ENCODE data around the gene SLC2A1. TPM values are rescaled to one million over a fixed set of nuclear protein-coding genes. Genes with fewer than 3 reads are reported as not detected.

Gene SLC2A1
- total RNA-seq, 1 experiment from 2014 or later, result 245 TPM

DNA sequence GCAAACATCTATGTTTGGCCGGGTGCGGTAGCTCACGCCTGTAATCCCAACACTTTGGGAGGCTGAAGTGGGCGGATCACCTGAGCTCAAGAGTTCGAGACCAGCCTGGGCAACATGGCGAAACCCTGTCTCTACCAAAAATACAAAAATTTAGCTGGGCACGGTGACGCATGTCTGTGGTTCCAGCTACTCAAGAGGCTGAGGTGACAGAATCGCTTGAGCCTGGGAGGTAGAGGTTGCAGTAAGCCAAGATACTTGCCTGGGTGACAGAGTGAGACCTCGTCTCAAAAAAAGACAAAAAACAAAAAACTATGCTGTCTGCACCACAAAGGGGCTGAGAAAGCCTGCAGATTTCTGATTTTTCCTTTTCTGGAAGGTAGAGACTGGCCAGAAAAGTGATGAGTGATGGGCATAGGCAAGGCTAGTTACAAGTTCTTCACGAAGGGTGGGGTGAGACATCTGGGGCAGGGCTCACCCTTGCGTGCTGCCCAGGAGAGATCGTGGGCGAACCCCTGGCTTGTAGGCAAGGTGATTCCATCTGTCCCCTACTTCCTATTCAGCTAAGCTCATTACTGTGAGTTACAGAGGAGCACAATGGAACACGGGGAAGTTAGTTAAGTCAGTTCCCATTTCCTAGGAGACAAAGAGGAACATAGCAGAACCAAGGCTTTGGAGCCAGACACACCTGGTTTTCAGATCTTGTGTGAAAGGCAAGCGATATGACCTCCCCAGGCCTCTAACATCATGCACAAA is 3.2 kb downstream of the SLC2A1 start:
- peaks cover 99% of the 10 kb centered on the region for H3K79me2 ChIP-seq (ENCODE audit: low read length)
- H3F3A ChIP-seq (ENCODE audit: low read length, unreplicated experiment), result no peaks in the 10 kb centered on the region
- ChIA-PET POLR2A (ENCODE audit: unreplicated experiment) (no interaction called here), CTCF (no interaction called here)
- TF ChIP-seq EZH2phosphoT487 (IDR thresholded peaks at IDR 0.05; ENCODE audit: borderline replicate concordance, low read length), result no peak
- TF ChIP-seq EZH2 (IDR thresholded peaks at IDR 0.05; ENCODE audit: low read length, unreplicated experiment), result no peak
- TF ChIP-seq, protein P1, sequence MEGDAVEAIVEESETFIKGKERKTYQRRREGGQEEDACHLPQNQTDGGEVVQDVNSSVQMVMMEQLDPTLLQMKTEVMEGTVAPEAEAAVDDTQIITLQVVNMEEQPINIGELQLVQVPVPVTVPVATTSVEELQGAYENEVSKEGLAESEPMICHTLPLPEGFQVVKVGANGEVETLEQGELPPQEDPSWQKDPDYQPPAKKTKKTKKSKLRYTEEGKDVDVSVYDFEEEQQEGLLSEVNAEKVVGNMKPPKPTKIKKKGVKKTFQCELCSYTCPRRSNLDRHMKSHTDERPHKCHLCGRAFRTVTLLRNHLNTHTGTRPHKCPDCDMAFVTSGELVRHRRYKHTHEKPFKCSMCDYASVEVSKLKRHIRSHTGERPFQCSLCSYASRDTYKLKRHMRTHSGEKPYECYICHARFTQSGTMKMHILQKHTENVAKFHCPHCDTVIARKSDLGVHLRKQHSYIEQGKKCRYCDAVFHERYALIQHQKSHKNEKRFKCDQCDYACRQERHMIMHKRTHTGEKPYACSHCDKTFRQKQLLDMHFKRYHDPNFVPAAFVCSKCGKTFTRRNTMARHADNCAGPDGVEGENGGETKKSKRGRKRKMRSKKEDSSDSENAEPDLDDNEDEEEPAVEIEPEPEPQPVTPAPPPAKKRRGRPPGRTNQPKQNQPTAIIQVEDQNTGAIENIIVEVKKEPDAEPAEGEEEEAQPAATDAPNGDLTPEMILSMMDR (conservative IDR thresholded peaks at IDR 0.05; ENCODE audit: low read depth, low read length), result no peak
- H3K27ac ChIP-seq (ENCODE audit: low read length), result no peak overlapping the region
- peaks cover 59% of the 10 kb centered on the region for H4K20me1 ChIP-seq (ENCODE audit: low read length)
- no peaks in the 10 kb centered on the region for H3K9me2 ChIP-seq (replicated peaks; ENCODE audit: low read length)
- H3K9me3 ChIP-seq (ENCODE audit: low read length), result no peaks in the 10 kb centered on the region
- no peak overlapping the region for H3K9ac ChIP-seq (ENCODE audit: low read length)
- ATAC-seq (no peak), DNase-seq (no peak)
- no peaks in the 10 kb centered on the region for H3K27me3 ChIP-seq (ENCODE audit: low read length)
- H3K4me2 ChIP-seq (ENCODE audit: low read length), result peak overlapping the region; percentile 68
- H3K4me1 ChIP-seq (ENCODE audit: insufficient read depth, low read length), result peaks cover 64% of the 10 kb centered on the region
- no peak overlapping the region for H2AFZ ChIP-seq (ENCODE audit: low read length)
- no TSS peak for BruUV-seq (replicated peaks)
- peaks cover 57% of the 10 kb centered on the region for H3K36me3 ChIP-seq (ENCODE audit: low read depth, low read length)
- H3K4me3 ChIP-seq (ENCODE audit: low read length), result peak overlapping the region; percentile 54
- intact Hi-C loops (cut with micrococcal nuclease), result loop anchor here (5.0 kb wide), 2 partner anchors 33 to 82 kb away; no protein-coding TSS in a partner anchor

DNA sequence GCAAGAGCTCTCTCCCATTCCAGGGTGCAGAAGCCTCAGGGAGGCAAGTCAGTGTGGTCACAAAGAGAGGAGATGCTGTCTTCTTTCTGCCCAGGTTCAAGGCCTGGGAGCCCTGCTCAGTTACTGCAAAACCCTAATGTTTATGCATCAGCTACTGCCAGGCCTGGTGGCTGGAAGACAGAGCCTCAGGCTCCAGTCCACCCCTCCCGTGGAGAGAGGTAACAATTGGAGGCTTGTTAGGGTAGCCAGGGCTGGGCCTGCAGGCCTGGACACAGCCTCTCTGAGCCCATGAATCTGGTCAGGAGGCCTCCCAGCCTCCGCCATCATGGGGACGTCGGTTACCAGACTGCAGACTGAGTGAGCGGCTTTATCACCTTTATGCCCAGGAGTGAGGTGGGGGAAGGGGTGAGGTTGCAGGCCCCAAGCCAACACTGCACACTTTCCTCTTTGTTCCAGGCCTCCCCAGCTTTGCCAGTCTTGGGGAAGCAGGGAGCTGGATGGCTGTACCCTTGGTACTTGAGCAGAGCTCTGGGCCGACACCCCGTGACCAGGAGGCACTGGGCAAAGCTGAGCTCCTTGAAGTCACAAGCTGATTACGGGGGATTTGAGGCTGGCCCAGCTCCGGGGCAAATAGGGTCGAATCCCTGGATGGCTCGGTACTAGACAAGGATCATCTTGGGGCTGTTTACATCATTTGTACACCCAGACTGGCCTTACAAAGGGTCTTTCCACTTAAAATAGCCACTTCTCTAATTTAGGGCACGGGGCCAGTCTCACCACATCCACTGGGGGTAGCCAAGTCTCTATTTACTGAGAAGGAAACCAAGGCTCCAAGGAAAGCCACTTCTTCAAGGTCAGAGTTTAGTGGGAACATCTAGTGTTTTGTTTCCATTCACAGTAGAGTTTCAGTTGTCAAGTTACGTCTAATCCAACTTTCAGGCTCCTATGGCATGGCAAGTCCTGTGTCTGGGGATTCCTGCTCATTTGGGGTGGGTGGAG is 5.2 kb downstream of the SLC2A1 start:
- no peak overlapping the region for H3K4me3 ChIP-seq (ENCODE audit: low read length)
- H3K27ac ChIP-seq (ENCODE audit: low read length), result no peak overlapping the region
- no peaks in the 10 kb centered on the region for H3F3A ChIP-seq (ENCODE audit: low read length, unreplicated experiment)
- H3K79me2 ChIP-seq (ENCODE audit: low read length), result peaks cover 100% of the 10 kb centered on the region
- H3K4me1 ChIP-seq (ENCODE audit: insufficient read depth, low read length), result peaks cover 68% of the 10 kb centered on the region
- ATAC-seq (no peak), DNase-seq (no peak)
- CTCF ChIA-PET, result interaction anchor here (0.6 kb wide), 1 partner anchor 120 kb away, joined by 6 read pairs; no protein-coding TSS in a partner anchor
- H3K9me3 ChIP-seq (ENCODE audit: low read length), result no peaks in the 10 kb centered on the region
- no peak for TF ChIP-seq EZH2 (IDR thresholded peaks at IDR 0.05; ENCODE audit: low read length, unreplicated experiment)
- no peak for TF ChIP-seq EZH2phosphoT487 (IDR thresholded peaks at IDR 0.05; ENCODE audit: borderline replicate concordance, low read length)
- TF ChIP-seq, protein P1 (conservative IDR thresholded peaks at IDR 0.05; ENCODE audit: low read depth, low read length), result no peak
- H3K27me3 ChIP-seq (ENCODE audit: low read length), result no peaks in the 10 kb centered on the region
- H3K4me2 ChIP-seq (ENCODE audit: low read length), result no peak overlapping the region
- intact Hi-C loops (cut with micrococcal nuclease), result no loop called here
- no peaks in the 10 kb centered on the region for H3K9me2 ChIP-seq (replicated peaks; ENCODE audit: low read length)
- POLR2A ChIA-PET (ENCODE audit: unreplicated experiment), result no interaction called here
- no peak overlapping the region for H3K9ac ChIP-seq (ENCODE audit: low read length)
- H3K36me3 ChIP-seq (ENCODE audit: low read depth, low read length), result peaks cover 57% of the 10 kb centered on the region
- H2AFZ ChIP-seq (ENCODE audit: low read length), result no peak overlapping the region
- BruUV-seq (replicated peaks), result no TSS peak
- peaks cover 64% of the 10 kb centered on the region for H4K20me1 ChIP-seq (ENCODE audit: low read length)
